TTC549 (cell line): ENCODE data around the gene TTLL12.

Source experiments
- FAIRE-seq: peaks from 2 replicates; lab custom pipeline; 2012; peaks lifted over from hg19 to GRCh38; lab: Jason Lieb, UNC

Gene TTLL12

GRCh38 chr22:43172191-43172590 is 14.7 kb downstream of the TTLL12 start:
- no peak for FAIRE-seq

- no peak for FAIRE-seq
Observed at GRCh38 chr22:43171607-43172006, 15.3 kb downstream of the TTLL12 start.

- FAIRE-seq: no peak
Observed at GRCh38 chr22:43171019-43171491, 15.9 kb downstream of the TTLL12 start.

- FAIRE-seq: no peak
Observed at GRCh38 chr22:43170131-43170480, 16.8 kb downstream of the TTLL12 start.

- FAIRE-seq: no peak
Observed at GRCh38 chr22:43169310-43170130, 17.4 kb downstream of the TTLL12 start.

- no peak for FAIRE-seq
Observed at GRCh38 chr22:43168471-43169309, 18.2 kb downstream of the TTLL12 start.

- FAIRE-seq: no peak
Observed at GRCh38 chr22:43167001-43167589, 19.8 kb downstream of the TTLL12 start.

GRCh38 chr22:43166132-43166930 is 20.6 kb downstream of the TTLL12 start:
- FAIRE-seq: no peak

GRCh38 chr22:43164636-43165035 is 22.3 kb downstream of the TTLL12 start:
- FAIRE-seq: no peak

GRCh38 chr22:43163241-43163795 is 23.6 kb downstream of the TTLL12 start:
- FAIRE-seq: no peak

- no peak for FAIRE-seq
Observed at GRCh38 chr22:43162412-43163150, 24.4 kb downstream of the TTLL12 start.

- no peak for FAIRE-seq
Observed at GRCh38 chr22:43160497-43161126, 26.3 kb downstream of the TTLL12 start.

- no peak for FAIRE-seq
Observed at GRCh38 chr22:43159484-43160178, 27.3 kb downstream of the TTLL12 start.

- no peak for FAIRE-seq
Observed at GRCh38 chr22:43158778-43159483, 28.0 kb downstream of the TTLL12 start.

- FAIRE-seq: no peak
Observed at GRCh38 chr22:43157874-43158546, 28.9 kb downstream of the TTLL12 start.

GRCh38 chr22:43156413-43156812 is 30.5 kb downstream of the TTLL12 start:
- no peak for FAIRE-seq

GRCh38 chr22:43155789-43156188 is 31.1 kb downstream of the TTLL12 start:
- no peak for FAIRE-seq

- no peak for FAIRE-seq
Observed at GRCh38 chr22:43154887-43155536, 31.9 kb downstream of the TTLL12 start.
